HG03060 (cell line): Measurements from ENCODE around the gene MTF2.
A peak's percentile ranks its signal among the peaks of the same experiment; 100 is the strongest.

Source experiments
- ATAC-seq: cut with Tn5 transposase; IDR thresholded peaks from one replicate; pipeline ENCODE4 v1.9.1; 2021; ENCODE audit warnings: low read depth, moderate number of reproducible peaks; ENCODE audit not compliant: unreplicated experiment

MTF2 gene

GRCh38 chr1:93179886-93180722 is 101.0 kb downstream of the MTF2 start, which contains the start of gene TMED5:
TMED5 (minus strand) TSS chr1:93180413; CDS start chr1:93180242, 171 bp downstream.
- ATAC-seq, result peak; percentile 74

GRCh38 chr1:93180723-93181613 is 101.9 kb downstream of the MTF2 start, which contains the start of gene CCDC18:
CCDC18 (plus strand) TSS chr1:93180724; CDS start chr1:93183362, 2,638 bp downstream.
- peak; percentile 3 for ATAC-seq

GRCh38 chr1:93186667-93187066 is 107.6 kb downstream of the MTF2 start:
- no peak for ATAC-seq
